Ovary (tissue), 9 donors: ENCODE measurements around the gene DRAM1. TPM values are rescaled to one million over a fixed set of nuclear protein-coding genes. Genes with fewer than 3 reads are reported as not detected.
"Not testable (repeated sequence)": the region's sequence is repeated elsewhere in the genome, so short reads cannot be mapped to it uniquely, and the experiment has no call there.

Source experiments
- DNase-seq, 5 donors: peaks; one replicate each; pipeline ENCODE4 v3.0.0-alpha.2; 2019 to 2020
- H3K27ac ChIP-seq, 2 donors: fragments of 200-600 bp; one replicate each; pipeline versions ENCODE4 v1.5.1 to v1.8.0; 2019 to 2022
- H3K27me3 ChIP-seq: fragments of 200-600 bp; one replicate; pipeline ENCODE4 v1.8.0; 2022
- H3K36me3 ChIP-seq: fragments of 200-600 bp; sonication (generic); one replicate; pipeline ENCODE4 v1.5.1; 2019
- H3K4me1 ChIP-seq: one replicate; pipeline ENCODE4 v1.8.1; 2013; ENCODE audit warnings: mild to moderate bottlenecking, moderate library complexity; ENCODE audit not compliant: insufficient read depth
- H3K4me3 ChIP-seq: fragments of 200-600 bp; sonication (generic); one replicate; pipeline ENCODE4 v1.5.1; 2017
- H3K9me3 ChIP-seq, 2 donors: fragments of 200-600 bp in 1 of 2; sonication (generic) in 1 of 2; one replicate each; pipeline versions ENCODE4 v1.5.1 to v1.8.1; 2013 to 2019; ENCODE audit warnings: mild to moderate bottlenecking in 1 of 2, moderate library complexity in 1 of 2
- EP300 ChIP-seq: sonication (generic); formaldehyde crosslinking; IDR thresholded peaks from one replicate; pipeline ENCODE4 v1.6.1; 2017; ENCODE audit warnings: antibody characterized with exemption
- POLR2A ChIP-seq: fragments of 450-650 bp; IDR thresholded peaks from one replicate; pipeline ENCODE4 v1.6.1; 2017; ENCODE audit warnings: antibody characterized with exemption, mild to moderate bottlenecking, moderate library complexity
- WGBS, 3 donors: extraction: QIAGEN DNeasy Blood & Tissue Kit in 1 of 3; methylation state at CpG; one replicate each; pipeline versions ENCODE4 v1.1.5 to v1.1.7; 2013 to 2017; 5-methylcytosine and 5-hydroxymethylcytosine counted together
- intact Hi-C, 4 donors: fragments of 100-400 bp; cut with DNase I; formaldehyde crosslinking; loops; one replicate each; pipeline versions ENCODE4 v1.11.0 to v1.15.1; 2022 to 2023
- polyA plus RNA-seq, 2 donors: library from polyadenylated mRNA; stranded (reverse); fragments of 200-250 nt in 1 of 2; fragments of 350-450 nt in 1 of 2; fragmentation: Illumina TruSeq in 1 of 2; extraction: RNeasy Lipid Tissue Mini Kit (QIAGEN cat#74804) in 1 of 2; gene quantifications; one replicate each; pipeline ENCODE4 v1.2.3, GENCODE V29; 2013 to 2014
- total RNA-seq, 7 donors: library from RNA; depleted of rRNA in 2 of 7; stranded (reverse); fragments of >200 nt in 2 of 7; fragmentation: NEBNext Ultra II Directional in 3 of 7; extraction: Animal tissue kit (Norgen Biotek cat#: 25700) in 3 of 7; gene quantifications; one replicate each; pipeline versions ENCODE4 v1.1.0 to v1.2.4, GENCODE V29; 2016 to 2023
- TF ChIP-seq, protein P1 (sequence below), 3 donors: fragments of 450-650 bp in 2 of 3; fragments of 200-600 bp in 1 of 3; IDR thresholded peaks; one replicate each; pipeline versions ENCODE4 v1.5.1 to v1.8.0; 2016 to 2022; ENCODE audit warnings: antibody characterized with exemption in 3 of 3, mild to moderate bottlenecking in 1 of 3
- donor health status: DM: no; HTN: no; CAD: no; lungs with moderate emphysema.
- donor health status: DM: no; HTN: no; CAD: no.
- donor health status: Bipolar disorder and iron deficiency.
- donor health status: DM: yes; HTN: yes; CAD: no.
- donor health status: DM: no; HTN: no; CAD: no.
- donor health status: DM: yes; HTN: yes; CAD: no.

Gene DRAM1
- total and polyA plus RNA-seq, 9 donors = 9.1 to 21.7 (median 15.8) TPM

DNA sequence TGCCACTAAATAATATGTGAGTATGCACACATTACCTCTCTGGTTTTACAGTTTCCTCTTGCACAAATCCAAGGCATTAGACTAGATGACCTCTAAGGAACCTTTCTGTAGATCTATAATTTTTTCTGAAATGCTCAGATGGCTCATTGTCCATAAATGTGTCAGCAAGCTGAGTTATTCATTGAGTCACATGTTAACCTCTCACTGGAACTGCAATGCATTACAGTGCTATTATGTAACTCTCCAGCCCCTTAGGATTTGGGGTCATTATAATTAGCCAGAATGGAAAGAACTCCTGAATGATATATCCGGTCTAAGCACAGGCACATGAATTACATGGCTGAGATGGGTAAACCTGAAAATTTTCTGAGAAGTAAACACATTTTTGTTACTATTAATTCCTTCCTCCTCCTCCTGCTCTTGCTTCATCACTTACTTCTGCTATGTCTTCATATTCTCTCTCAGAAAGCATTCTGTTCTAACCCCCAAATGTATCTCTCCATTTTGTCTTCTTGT is 20.3 kb upstream of the DRAM1 start:
- no peaks in the 10 kb centered on the region for H3K4me1 ChIP-seq
- H3K9me3 ChIP-seq = no peaks in the 10 kb centered on the region
- no peak overlapping the region for H3K4me3 ChIP-seq
- no peak for DNase-seq
- WGBS, 3 donors = 49 to 63% (median 58%) methylated on average over 1 of the region's 1 CpG
- no peaks in the 10 kb centered on the region for H3K27me3 ChIP-seq
- H3K36me3 ChIP-seq = no peaks in the 10 kb centered on the region
- intact Hi-C loops = no loop called here
- H3K27ac ChIP-seq = no peak overlapping the region
- TF ChIP-seq, protein P1, sequence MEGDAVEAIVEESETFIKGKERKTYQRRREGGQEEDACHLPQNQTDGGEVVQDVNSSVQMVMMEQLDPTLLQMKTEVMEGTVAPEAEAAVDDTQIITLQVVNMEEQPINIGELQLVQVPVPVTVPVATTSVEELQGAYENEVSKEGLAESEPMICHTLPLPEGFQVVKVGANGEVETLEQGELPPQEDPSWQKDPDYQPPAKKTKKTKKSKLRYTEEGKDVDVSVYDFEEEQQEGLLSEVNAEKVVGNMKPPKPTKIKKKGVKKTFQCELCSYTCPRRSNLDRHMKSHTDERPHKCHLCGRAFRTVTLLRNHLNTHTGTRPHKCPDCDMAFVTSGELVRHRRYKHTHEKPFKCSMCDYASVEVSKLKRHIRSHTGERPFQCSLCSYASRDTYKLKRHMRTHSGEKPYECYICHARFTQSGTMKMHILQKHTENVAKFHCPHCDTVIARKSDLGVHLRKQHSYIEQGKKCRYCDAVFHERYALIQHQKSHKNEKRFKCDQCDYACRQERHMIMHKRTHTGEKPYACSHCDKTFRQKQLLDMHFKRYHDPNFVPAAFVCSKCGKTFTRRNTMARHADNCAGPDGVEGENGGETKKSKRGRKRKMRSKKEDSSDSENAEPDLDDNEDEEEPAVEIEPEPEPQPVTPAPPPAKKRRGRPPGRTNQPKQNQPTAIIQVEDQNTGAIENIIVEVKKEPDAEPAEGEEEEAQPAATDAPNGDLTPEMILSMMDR (IDR thresholded peaks at IDR 0.05) = no peak
- TF ChIP-seq EP300 (no peak), POLR2A (no peak)

DNA sequence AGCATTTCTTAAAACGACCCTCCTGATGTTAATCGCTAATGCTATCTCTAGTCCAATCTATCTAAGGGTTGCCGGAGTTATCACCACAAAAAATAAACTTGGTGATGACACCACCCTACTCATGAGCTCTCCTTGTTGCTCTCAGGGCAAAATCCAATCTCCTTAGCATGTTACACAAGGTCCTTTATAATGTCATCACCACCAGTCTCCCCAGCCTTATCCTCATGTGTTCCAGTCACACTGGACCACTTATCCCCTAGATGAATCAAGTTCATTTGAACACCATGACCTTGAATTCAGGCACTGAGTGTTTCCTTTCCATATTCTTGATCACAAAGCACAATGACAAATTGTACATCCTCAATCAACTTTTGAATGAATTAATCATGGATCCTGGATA is 19.0 kb upstream of the DRAM1 start:
- Histone ChIP-seq H3K36me3 (no peaks in the 10 kb centered on the region), H3K9me3 (no peaks in the 10 kb centered on the region), H3K27ac (no peak overlapping the region), H3K4me3 (no peak overlapping the region), H3K27me3 (no peaks in the 10 kb centered on the region), H3K4me1 (no peaks in the 10 kb centered on the region)
- intact Hi-C loops = no loop called here
- WGBS, 3 donors = 90 to 93% (median 90%) methylated on average over 3 of the region's 3 CpGs
- TF ChIP-seq POLR2A (no peak), EP300 (no peak)
- TF ChIP-seq, protein P1 (IDR thresholded peaks at IDR 0.05) = no peak
- DNase-seq = no peak

GRCh38 chr12:101859664-101860607 is 17.4 kb upstream of the DRAM1 start:
- intact Hi-C loops = no loop called here
- Histone ChIP-seq H3K27me3 (no peaks in the 10 kb centered on the region), H3K27ac (no peak overlapping the region), H3K4me1 (no peaks in the 10 kb centered on the region), H3K36me3 (no peaks in the 10 kb centered on the region), H3K4me3 (no peak overlapping the region), H3K9me3 (no peaks in the 10 kb centered on the region)
- no peak for DNase-seq
- TF ChIP-seq, protein P1 (IDR thresholded peaks at IDR 0.05) = no peak
- no peak for TF ChIP-seq EP300
- no peak for TF ChIP-seq POLR2A

- DNase-seq, H3K4me1 ChIP-seq, H3K9me3 ChIP-seq, H3K27ac ChIP-seq, intact Hi-C loops, H3K27me3 ChIP-seq, H3K36me3 ChIP-seq, H3K4me3 ChIP-seq: not testable (repeated sequence)
- WGBS, 3 donors = 88 to 100% (median 92%) methylated on average over 2 of the region's 2 CpGs
These were observed 15.7 kb upstream of the DRAM1 start for GRCh38 chr12:101861688-101862087.

DNA sequence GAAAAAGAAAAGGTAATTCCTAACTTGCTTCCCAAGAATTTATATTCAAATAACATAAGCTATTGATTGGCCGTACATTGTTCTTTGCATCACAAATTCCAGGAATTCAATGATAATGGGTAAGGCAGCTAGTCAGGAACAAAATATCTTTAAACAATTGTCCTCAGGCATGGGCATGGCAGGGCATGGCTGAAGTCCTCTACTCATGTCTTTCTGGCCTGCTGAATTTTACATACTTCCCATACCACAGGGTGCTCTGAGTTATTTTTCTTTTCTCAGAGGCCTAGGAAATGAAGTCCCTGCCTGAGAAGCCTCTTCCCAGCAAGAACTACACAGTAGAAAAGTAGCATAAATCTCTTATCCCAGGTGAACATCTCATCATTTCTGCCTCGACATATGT is 15.1 kb upstream of the DRAM1 start:
- Histone ChIP-seq H3K27me3 (no peaks in the 10 kb centered on the region), H3K36me3 (no peaks in the 10 kb centered on the region), H3K9me3 (no peaks in the 10 kb centered on the region), H3K27ac (no peak overlapping the region), H3K4me3 (no peak overlapping the region), H3K4me1 (no peaks in the 10 kb centered on the region)
- no peak for DNase-seq
- TF ChIP-seq, protein P1 (IDR thresholded peaks at IDR 0.05) = no peak
- TF ChIP-seq EP300 (no peak), POLR2A (no peak)
- intact Hi-C loops = no loop called here
- 87 to 95% (median 92%) methylated on average over 2 of the region's 2 CpGs for WGBS, 3 donors
